Activated CD4-positive, alpha-beta memory T cell treated with anti-CD3 and anti-CD28 coated beads, Interleukin-2, amount 10 ng/mL, durations not matched to agents 7 days and 5 days (primary cell): ENCODE data around the gene ZBTB46. TPM values are rescaled to one million over a fixed set of nuclear protein-coding genes. Genes with fewer than 3 reads are reported as not detected.

Experiments
- CTCF ChIA-PET: fragments of 350-600 bp; sonication (Branson Sonifier 250); formaldehyde crosslinking; loops from one replicate; lab custom pipeline; 2021; ENCODE audit warnings: antibody characterized with exemption, inconsistent platforms; lab: Charles Lee
- POLR2A ChIA-PET: fragments of 350-600 bp; sonication (Branson Sonifier 250); formaldehyde crosslinking; loops from one replicate; lab custom pipeline; 2021; ENCODE audit warnings: antibody characterized with exemption; lab: Charles Lee
- DNase-seq: peaks from one replicate; pipeline ENCODE4 v3.0.0-alpha.2; 2020
- H3K27ac Mint-ChIP-seq: one replicate; pipeline ENCODE4 v1.8.0; 2021; ENCODE audit warnings: mild to moderate bottlenecking, mixed read lengths
- H3K27me3 Mint-ChIP-seq: one replicate; pipeline ENCODE4 v1.8.0; 2021; ENCODE audit warnings: mixed read lengths
- H3K36me3 Mint-ChIP-seq: one replicate; pipeline ENCODE4 v1.8.0; 2021; ENCODE audit warnings: low read depth, mixed read lengths
- H3K4me1 Mint-ChIP-seq: one replicate; pipeline ENCODE4 v1.8.0; 2021; ENCODE audit warnings: mixed read lengths
- H3K4me3 Mint-ChIP-seq: one replicate; pipeline ENCODE4 v1.8.0; 2021; ENCODE audit warnings: mild to moderate bottlenecking, mixed read lengths
- H3K9me3 Mint-ChIP-seq: one replicate; pipeline ENCODE4 v1.8.0; 2021; ENCODE audit warnings: mixed read lengths
- total RNA-seq, 2 experiments: library from RNA; stranded (reverse); gene quantifications; one replicate each; pipeline ENCODE4 v1.2.3, GENCODE V29; 2021

Gene ZBTB46
- total RNA-seq, 2 experiments from 2014 or later = 0.53 to 0.65 TPM

GRCh38 chr20:63696628-63697356 lies 134.3 kb downstream of the ZBTB46 start, which contains the start of gene TNFRSF6B:
TSS of gene TNFRSF6B (plus strand) at chr20:63696652. CDS start at chr20:63696768, 116 bp downstream.
- H3K9me3 Mint-ChIP-seq = no peaks in the 10 kb centered on the region
- peaks cover 11% of the 10 kb centered on the region for H3K36me3 Mint-ChIP-seq
- H3K27ac Mint-ChIP-seq = no peak within 1 kb of the TSS
- no peaks in the 10 kb centered on the region for H3K27me3 Mint-ChIP-seq
- CTCF ChIA-PET = interaction anchor here (1.4 kb wide), 1 partner anchor 11 kb away, joined by 3 read pairs; the partner anchor contains the start of genes ARFRP1 and ZGPAT
- POLR2A ChIA-PET = interaction anchor here (0.8 to 3.7 kb wide), 7 partner anchors 11 to 159 kb away, joined by 3 to 13 read pairs (median 5); partner anchors contain the start of genes ARFRP1, LIME1, PTK6 and SLC2A4RG
- no peak for DNase-seq
- H3K4me1 Mint-ChIP-seq = peaks cover 27% of the 10 kb centered on the region
- H3K4me3 Mint-ChIP-seq = no peak within 1 kb of the TSS

DNA sequence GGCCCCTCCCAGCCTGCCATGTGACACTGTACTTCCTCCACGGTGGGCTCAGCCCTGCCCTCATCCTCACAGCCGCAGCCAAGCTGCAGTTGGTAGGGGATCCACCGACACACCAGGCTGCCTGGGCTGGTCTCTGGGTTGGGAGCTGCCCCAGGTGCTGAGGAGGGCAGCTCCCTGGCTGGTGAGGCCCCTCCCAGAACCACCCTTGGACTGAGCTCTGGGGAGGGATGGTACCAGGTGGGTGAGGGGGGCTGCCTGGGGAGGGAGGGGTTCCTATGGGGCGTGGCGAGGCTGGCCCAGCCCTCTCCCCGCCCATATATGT lies 134.8 kb downstream of the ZBTB46 start:
- Mint-ChIP-seq H3K36me3 (peaks cover 11% of the 10 kb centered on the region), H3K9me3 (no peaks in the 10 kb centered on the region), H3K27me3 (no peaks in the 10 kb centered on the region), H3K4me1 (peaks cover 23% of the 10 kb centered on the region), H3K27ac (no peak overlapping the region), H3K4me3 (no peak overlapping the region)
- ChIA-PET CTCF (interaction anchor here (1.4 kb wide), 1 partner anchor 12 kb away, joined by 3 read pairs; the partner anchor contains the start of genes ARFRP1 and ZGPAT), POLR2A (interaction anchor here (1.6 to 3.7 kb wide), 4 partner anchors 12 to 159 kb away, joined by 3 to 13 read pairs (median 6); partner anchors contain the start of genes ARFRP1, LIME1, PTK6 and SLC2A4RG)
- no peak for DNase-seq

- DNase-seq = no peak
- no peaks in the 10 kb centered on the region for H3K27me3 Mint-ChIP-seq
- peaks cover 19% of the 10 kb centered on the region for H3K4me1 Mint-ChIP-seq
- H3K36me3 Mint-ChIP-seq = peaks cover 11% of the 10 kb centered on the region
- ChIA-PET POLR2A (interaction anchor here (1.6 to 3.7 kb wide), 3 partner anchors 13 to 158 kb away, joined by 3 to 13 read pairs (median 9); partner anchors contain the start of genes ARFRP1, LIME1, PTK6 and ZGPAT), CTCF (interaction anchor here (1.4 kb wide), 1 partner anchor 12 kb away, joined by 3 read pairs; the partner anchor contains the start of genes ARFRP1 and ZGPAT)
- no peak overlapping the region for H3K4me3 Mint-ChIP-seq
- no peak overlapping the region for H3K27ac Mint-ChIP-seq
- H3K9me3 Mint-ChIP-seq = no peaks in the 10 kb centered on the region
Measured at GRCh38 chr20:63695424-63696305, 135.4 kb downstream of the ZBTB46 start.

GRCh38 chr20:63694584-63695423 lies 136.3 kb downstream of the ZBTB46 start:
- no peak for DNase-seq
- no peak overlapping the region for H3K27ac Mint-ChIP-seq
- H3K9me3 Mint-ChIP-seq = no peaks in the 10 kb centered on the region
- H3K36me3 Mint-ChIP-seq = peaks cover 11% of the 10 kb centered on the region
- POLR2A ChIA-PET = no interaction called here
- H3K4me1 Mint-ChIP-seq = peaks cover 14% of the 10 kb centered on the region
- CTCF ChIA-PET = no interaction called here
- no peak overlapping the region for H3K4me3 Mint-ChIP-seq
- H3K27me3 Mint-ChIP-seq = no peaks in the 10 kb centered on the region

DNA sequence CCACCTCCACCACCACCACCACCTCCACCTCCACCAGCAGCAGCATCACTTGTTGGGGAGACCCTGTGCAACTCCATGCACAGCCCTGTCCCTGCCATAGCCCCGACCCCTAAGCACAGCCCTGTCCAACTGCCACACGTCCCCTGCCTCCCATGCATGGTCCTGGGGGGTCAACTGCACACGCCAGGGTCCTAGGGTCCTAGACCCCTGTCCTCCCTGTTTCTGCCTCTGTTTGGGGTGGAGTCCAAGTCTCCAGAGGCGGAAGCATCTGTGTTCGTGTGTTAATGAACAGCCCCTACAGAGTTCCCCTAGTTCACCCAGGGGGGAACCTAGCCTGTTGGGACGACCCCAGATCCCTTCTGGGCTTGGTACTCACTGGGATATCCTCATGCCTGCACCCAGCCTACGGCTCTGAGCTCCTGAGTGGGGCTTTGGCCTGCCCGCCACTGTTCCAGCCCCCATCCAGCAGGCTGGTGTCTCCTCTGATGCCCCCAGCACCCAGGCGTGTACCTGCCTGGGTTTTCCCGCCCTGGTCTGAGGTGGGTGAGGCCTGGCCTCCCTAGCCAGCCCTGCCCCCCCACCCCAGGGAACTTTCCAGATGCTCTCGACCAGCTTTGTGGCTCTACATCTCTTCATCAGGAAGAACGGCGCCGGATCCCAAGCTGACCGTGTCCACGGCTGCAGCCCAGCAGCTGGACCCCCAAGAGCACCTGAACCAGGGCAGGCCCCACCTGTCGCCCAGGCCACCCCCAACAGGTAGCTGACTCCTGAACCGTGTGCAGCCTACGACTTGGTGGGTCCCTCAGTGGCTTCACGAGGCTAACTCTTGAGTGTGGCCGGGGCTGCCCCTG lies 137.1 kb downstream of the ZBTB46 start:
- POLR2A ChIA-PET = no interaction called here
- H3K4me3 Mint-ChIP-seq = peak overlapping the region; percentile 44
- CTCF ChIA-PET = no interaction called here

More for the DNA sequence above, 137.1 kb downstream of the ZBTB46 start:
- peak overlapping the region; percentile 65 for H3K27ac Mint-ChIP-seq
- H3K27me3 Mint-ChIP-seq = no peaks in the 10 kb centered on the region
- no peaks in the 10 kb centered on the region for H3K9me3 Mint-ChIP-seq
- H3K4me1 Mint-ChIP-seq = peaks cover 8% of the 10 kb centered on the region
- DNase-seq = no peak
- peaks cover 11% of the 10 kb centered on the region for H3K36me3 Mint-ChIP-seq

Other genes with a start within 250 kb of the ZBTB46 start
- 10 to 100 TPM; 17.9 to 18.5 TPM for gene GMEB2, start 204.2 kb downstream of the ZBTB46 start, total RNA-seq
- 10 to 100 TPM; 20.9 to 23.8 TPM for gene STMN3, start 177.8 kb downstream of the ZBTB46 start, total RNA-seq
- gene RTEL1, start 173.0 kb downstream of the ZBTB46 start, total RNA-seq = 10 to 100 TPM; 29.2 to 30.0 TPM
- not detected for gene TNFRSF6B, start 134.6 kb downstream of the ZBTB46 start, total RNA-seq
- 10 to 100 TPM; 52.9 to 53.4 TPM for gene ARFRP1, start 123.3 kb downstream of the ZBTB46 start, total RNA-seq
- gene ZGPAT, start 123.2 kb downstream of the ZBTB46 start, total RNA-seq = 10 to 100 TPM; 41.6 to 42.8 TPM
- 100 to 1,000 TPM; 181 to 186 TPM for gene LIME1, start 94.6 kb downstream of the ZBTB46 start, total RNA-seq
- 10 to 100 TPM; 88.3 to 90.4 TPM for gene SLC2A4RG, start 91.5 kb downstream of the ZBTB46 start, total RNA-seq
- gene ABHD16B, start 30.2 kb upstream of the ZBTB46 start, total RNA-seq = not detected
- gene TPD52L2, start 34.0 kb upstream of the ZBTB46 start, total RNA-seq = 10 to 100 TPM; 48.2 to 48.7 TPM
- 10 to 100 TPM; 58.6 to 59.7 TPM for gene DNAJC5, start 63.9 kb upstream of the ZBTB46 start, total RNA-seq
- gene UCKL1, start 125.2 kb upstream of the ZBTB46 start, total RNA-seq = 10 to 100 TPM; 36.3 to 36.6 TPM
- 10 to 100 TPM; 16.5 to 16.7 TPM for gene ZNF512B, start 138.7 kb upstream of the ZBTB46 start, total RNA-seq
- 10 to 100 TPM; 18.3 to 21.0 TPM for gene SAMD10, start 148.4 kb upstream of the ZBTB46 start, total RNA-seq
- 10 to 100 TPM; 58.4 to 60.4 TPM for gene PRPF6, start 149.9 kb upstream of the ZBTB46 start, total RNA-seq
- 1 to 10 TPM; 6.9 to 7.2 TPM for gene C20orf204, start 204.9 kb upstream of the ZBTB46 start, total RNA-seq
- gene SOX18, start 218.4 kb upstream of the ZBTB46 start, total RNA-seq = under 1 TPM; 0.25 TPM
- 10 to 100 TPM; 66.3 to 74.1 TPM for gene TCEA2, start 231.9 kb upstream of the ZBTB46 start, total RNA-seq
- gene RGS19, start 248.3 kb upstream of the ZBTB46 start, total RNA-seq = 100 to 1,000 TPM; 119 to 122 TPM
- 1 to 10 TPM; 1.2 to 1.6 TPM for gene OPRL1, start 248.8 kb upstream of the ZBTB46 start, total RNA-seq